Loucy (cell line): ENCODE data around the gene MYO1E.

Experiments used
- CTCF ChIP-seq: fragments of 200-600 bp; sonication (generic); conservative IDR thresholded peaks from 2 replicates; pipeline ENCODE4 v1.5.1; 2014; ENCODE audit warnings: mild to moderate bottlenecking, antibody characterized with exemption, low read length
- EZH2phosphoT487 ChIP-seq: fragments of 200-600 bp; IDR thresholded peaks from 2 replicates; pipeline ENCODE4 v1.6.1; 2018; ENCODE audit warnings: antibody characterized with exemption, mild to moderate bottlenecking, moderate library complexity, borderline replicate concordance

DNA sequence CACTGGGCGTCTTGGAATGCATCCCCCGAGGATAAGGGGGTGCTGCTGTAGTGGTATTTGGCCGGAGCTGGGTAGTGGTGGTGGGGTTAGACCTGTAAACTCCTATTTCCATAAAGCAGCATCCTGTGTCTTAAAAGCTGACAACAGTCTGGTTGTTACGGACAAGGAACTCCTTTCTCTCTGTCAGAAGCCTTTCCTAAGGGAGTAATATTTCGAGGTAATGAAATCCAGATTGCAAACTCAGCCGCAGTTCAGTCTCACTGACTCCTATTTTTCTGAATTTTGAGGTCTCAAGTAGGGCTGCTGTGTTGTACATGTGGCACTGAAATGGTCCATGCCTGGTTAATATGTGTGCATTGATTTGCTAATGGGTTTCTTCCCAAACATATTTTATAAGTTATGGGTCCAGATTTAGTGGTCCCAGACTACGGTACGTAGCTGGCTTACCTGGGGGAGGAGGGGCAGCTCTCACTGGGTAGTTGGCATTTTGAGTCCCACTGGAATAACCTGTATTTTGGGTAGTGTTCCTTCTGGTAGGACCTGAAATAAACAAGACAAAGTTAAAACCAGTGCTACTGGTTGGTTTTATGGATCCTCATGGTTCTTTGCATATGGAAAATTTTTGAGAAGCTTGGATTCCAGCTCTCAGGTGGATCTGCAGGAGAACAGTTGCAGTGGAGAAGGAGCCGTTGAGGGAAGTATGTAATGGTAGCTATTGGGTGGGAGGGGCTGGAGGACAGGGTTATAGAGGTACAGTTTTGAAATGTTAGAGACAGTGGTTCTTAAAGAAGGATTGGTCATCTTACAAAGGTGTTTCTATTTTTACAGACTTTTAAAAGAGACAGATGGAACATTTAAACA, 214.6 kb downstream of the MYO1E start:
- TF ChIP-seq CTCF (no peak), EZH2phosphoT487 (no peak)
